RPMI8226 (cell line): ENCODE data around the gene JKAMP.

Experiments used
- DNase-seq: peaks from one replicate; pipeline ENCODE4 v3.0.0-alpha.2; 2015

Gene JKAMP

GRCh38 chr14:59481871-59482540, 2.3 kb upstream of the JKAMP start:
- no peak for DNase-seq

GRCh38 chr14:59482541-59483331, 1.6 kb upstream of the JKAMP start:
- no peak for DNase-seq

- DNase-seq = no peak
Measured at GRCh38 chr14:59483363-59483762, 954 bp upstream of the JKAMP start.

GRCh38 chr14:59484639-59485175, 390 bp downstream of the JKAMP start:
- no peak for DNase-seq

DNA sequence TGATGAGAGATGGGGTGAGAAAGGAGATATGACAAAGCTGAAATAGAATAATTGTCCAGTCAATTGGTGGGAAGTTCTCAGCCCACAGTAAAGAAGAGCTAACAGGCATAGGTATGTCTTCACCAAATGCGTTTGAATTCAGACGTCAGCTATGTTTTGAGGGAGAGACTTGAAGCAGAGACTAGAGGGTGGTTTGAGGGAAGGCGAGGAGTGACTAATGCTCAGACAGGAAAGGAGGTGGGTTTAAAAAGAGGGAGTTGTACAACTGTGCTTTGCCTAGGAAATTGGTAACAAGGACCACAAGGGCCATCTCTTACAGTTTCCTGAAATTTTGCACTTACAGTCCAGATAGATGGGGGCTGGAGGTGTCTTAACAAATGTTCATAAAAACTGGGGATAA, 6.4 kb downstream of the JKAMP start:
- no peak for DNase-seq

- no peak for DNase-seq
Measured at GRCh38 chr14:59492384-59492783, 8.1 kb downstream of the JKAMP start.

GRCh38 chr14:59500732-59501131, 16.4 kb downstream of the JKAMP start:
- DNase-seq = no peak

- no peak for DNase-seq
Measured at GRCh38 chr14:59503256-59503655, 18.9 kb downstream of the JKAMP start.

DNA sequence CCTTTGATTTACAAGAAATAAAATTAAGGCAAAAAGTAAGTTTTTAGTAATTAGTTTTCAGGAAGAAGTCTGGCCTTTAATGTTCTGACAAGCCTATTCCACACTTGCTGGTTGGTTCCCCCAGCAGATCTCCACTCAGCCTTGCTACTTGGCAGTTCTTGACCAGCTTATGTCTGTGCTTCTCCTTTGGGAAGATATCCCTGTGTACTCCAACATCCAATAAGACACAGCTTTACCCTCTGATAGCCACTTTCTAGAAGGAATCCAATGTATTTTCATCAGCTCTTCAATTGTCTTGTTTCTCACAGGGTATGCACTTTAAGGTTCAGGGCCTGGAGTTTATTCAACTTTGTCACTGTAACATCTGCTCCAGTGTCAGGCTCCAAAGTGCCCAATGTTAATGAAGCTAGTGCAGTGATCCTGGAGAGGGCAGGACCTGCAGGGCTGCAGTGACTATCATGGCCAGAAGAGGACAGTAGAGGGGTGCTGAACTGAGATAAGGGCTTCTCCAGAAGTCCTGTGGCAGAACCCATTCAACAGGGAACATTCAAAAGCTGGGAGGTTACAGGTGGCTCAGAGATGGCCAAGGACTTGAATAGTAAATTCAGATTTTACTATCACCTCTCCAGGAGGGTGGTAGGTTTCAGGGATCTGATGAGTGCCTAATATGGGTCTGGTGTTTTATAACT, 22.9 kb downstream of the JKAMP start:
- peak; percentile 46 for DNase-seq

DNA sequence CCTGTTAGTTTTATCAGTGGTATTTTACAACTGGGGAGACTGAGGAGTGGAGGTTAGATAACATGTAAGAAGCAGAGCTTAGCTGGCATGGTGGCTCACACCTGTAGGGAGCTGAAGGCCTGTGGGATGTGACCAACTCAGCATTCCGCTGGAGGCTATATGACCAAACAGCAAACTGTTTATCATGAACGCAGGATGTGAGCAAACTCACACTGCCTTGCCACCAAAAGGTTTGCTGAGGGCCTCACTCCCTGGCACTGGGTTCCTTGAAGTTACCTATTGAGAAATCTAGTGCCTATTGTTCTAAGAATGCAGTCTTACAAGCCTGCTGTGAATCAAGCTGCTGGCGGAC, 23.4 kb downstream of the JKAMP start:
- DNase-seq = no peak

DNA sequence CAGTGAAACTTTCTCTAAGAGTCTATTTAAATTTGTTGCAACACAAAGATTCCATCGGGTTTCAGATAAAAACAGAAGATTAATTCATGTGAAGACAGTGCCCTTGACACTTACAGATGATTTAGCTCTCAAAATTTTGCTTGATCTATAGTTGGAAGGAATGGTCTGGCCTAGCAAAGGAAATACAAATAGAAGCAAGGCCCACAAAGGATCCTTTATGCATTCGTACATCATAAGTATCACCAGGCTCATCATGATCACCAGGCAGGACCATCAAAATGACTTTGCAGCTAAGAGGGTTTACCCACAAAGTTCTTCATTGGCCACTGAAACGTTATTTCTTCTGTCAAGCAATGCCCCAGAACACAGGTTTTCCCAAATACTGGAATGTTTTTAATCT, 24.8 kb downstream of the JKAMP start:
- no peak for DNase-seq

DNA sequence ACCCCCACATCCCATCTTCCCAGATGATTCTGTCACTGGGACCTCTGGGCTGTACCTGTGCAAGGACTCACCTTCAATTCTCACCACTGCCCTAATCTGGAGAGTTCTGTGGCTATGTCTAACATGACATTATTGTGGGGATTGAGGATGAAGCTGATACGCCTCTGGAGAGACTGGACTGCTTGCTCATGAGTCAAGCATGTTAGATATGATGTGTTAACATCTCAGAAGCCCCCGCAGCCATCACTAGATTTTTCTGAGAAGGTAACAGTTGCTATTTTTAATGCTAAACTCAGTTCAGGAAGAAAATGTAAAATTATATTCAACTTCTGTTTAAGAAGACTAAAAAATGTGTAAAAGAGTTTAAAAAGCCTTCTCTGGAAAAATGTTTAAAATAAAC, 25.7 kb downstream of the JKAMP start:
- DNase-seq = no peak

DNA sequence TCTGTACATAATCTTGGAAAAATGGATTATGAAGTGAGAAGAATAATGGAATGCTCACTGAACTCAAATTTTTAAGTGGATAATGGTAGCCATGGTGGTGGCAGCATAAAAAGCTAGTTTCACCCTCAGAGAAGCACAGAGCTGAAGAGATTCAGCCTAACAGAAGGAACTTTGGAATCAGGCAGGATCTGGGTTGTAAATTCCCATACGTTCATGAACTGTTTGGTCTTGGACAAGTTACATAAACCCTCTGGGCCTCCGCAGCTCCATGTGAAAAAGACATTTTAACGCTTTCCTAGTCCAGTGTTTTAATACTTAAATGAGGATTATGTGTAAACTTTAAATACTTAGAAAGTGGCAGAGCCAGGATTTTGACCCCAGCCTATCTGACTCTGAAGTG, 26.6 kb downstream of the JKAMP start:
- DNase-seq = no peak

- no peak for DNase-seq
Measured at GRCh38 chr14:59511916-59512575, 27.7 kb downstream of the JKAMP start.

DNA sequence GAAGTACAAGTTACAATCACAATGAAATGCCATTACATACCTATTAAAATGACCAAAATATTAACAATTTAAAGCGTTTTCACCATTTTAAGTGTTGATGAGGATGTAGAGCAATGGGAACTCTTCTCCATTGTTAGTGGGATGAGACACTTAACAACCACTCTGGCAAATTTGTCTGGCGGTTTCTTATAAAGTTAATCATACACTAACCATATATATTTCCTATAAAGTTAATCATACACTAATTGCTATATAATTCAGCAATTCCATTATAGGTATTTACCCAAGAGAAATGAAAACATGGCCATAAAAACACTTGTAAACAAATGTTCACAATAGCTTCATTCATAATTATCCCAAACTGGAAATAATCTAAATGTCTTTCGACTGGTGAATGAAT, 35.9 kb downstream of the JKAMP start:
- DNase-seq = no peak

DNA sequence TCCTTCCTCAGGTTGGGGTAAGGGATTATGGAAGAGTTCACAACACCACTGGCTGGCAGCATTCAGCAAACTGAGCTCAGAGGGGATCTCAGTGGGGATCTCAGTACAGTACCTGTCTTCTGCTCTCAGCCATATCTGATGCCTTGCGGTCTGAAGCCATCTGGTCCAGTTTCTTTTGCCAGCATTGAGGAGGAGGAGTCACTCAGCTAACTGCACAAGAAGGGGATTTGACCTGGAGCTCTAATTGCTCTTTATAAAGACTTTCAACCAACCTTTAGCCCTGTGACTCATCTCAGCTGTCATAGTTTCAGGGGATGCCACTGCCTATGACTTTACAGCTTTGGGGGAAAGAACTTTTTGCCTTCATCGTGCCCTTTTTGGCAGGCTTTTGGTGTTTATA, 44.9 kb downstream of the JKAMP start:
- DNase-seq = no peak

DNA sequence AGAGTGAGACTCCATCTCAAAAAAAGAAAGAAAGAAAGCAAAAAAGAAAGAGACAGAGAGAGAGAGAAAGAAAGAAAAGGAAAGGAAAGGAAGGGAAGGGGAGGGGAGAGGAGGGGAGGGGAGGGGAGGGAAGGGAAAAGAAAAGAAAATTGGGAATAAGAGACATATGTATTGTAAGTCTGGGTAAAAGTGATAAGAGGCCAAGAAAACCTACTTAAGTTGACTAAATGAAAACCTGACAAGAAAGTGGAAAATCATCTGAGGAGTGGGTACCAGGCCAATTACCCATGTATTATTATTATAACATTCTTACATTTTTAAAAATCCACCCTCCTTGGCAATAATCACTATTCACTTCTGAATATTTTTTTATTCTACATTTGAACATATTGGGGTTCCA, 46.0 kb downstream of the JKAMP start:
- no peak for DNase-seq

GRCh38 chr14:59532419-59532818, 48.1 kb downstream of the JKAMP start:
- DNase-seq = no peak

- no peak for DNase-seq
Measured at GRCh38 chr14:59534361-59534987, 50.2 kb downstream of the JKAMP start.

- no peak for DNase-seq
Measured at GRCh38 chr14:59537476-59537875, 53.2 kb downstream of the JKAMP start.

GRCh38 chr14:59538936-59539335, 54.6 kb downstream of the JKAMP start:
- DNase-seq = no peak

DNA sequence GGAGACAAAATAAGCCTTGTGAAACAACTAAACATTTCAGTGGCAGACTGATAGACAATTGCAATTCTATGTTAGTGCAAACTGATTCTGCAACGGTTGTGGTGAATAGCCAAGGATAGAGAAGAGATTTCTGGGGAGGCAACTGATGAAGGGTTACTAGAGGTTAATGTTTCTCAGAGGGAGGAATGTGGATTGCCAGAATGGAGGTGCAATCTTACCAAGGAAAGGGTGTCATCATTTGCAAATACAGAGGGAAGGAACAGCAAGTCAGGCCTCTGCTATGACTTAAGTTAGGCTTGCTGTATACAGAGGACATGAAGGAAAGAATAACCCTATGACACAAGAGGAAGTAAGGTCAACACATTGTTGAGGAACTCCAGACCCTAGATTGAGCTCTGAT, 56.5 kb downstream of the JKAMP start:
- DNase-seq = no peak

DNA sequence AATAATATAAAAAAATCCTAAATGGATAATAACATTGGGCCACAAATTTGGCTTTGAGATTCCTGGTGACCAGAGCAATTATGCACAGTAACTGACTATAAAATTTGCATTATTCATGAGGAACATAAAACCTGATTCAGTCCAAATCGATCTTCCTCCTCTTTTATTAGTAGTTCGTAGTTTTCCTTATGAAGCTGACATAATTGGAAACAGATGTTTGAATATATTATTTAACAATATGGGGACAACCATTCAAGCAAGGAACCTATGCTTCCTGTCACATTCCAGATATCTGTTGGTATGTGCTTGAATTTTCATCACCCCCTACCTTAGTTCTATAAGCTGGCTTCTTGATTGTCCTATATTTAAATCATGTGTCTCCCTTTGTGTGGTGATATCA, 57.4 kb downstream of the JKAMP start:
- DNase-seq = no peak
